ENCODE measurements around the gene P2RX3. TPM values are rescaled to one million over a fixed set of nuclear protein-coding genes. Genes with fewer than 3 reads are reported as not detected.
A peak's percentile ranks its signal among the peaks of the same experiment; 100 is the strongest.
"Not testable (repeated sequence)": the region's sequence is repeated elsewhere in the genome, so short reads cannot be mapped to it uniquely, and the experiment has no call there.

The P2RX3 gene
- total RNA-seq, 2 experiments from 2014 or later: not detected

GRCh38 chr11:57402188-57403002, 64.2 kb downstream of the P2RX3 start:
- Mint-ChIP-seq H3K4me1 (ENCODE audit: low read depth) (peaks cover 17% of the 10 kb centered on the region), H3K36me3 (ENCODE audit: low read depth) (peaks cover 25% of the 10 kb centered on the region), H3K4me3 (no peak overlapping the region), H3K27ac (no peak overlapping the region), H3K9me3 (ENCODE audit: insufficient read depth) (no peaks in the 10 kb centered on the region), H3K27me3 (ENCODE audit: low read depth) (no peaks in the 10 kb centered on the region)
- no peak for ATAC-seq
- ChIA-PET POLR2A (interaction anchor here (1.0 kb wide), 1 partner anchor 15 kb away, joined by 3 read pairs; no protein-coding TSS in a partner anchor), CTCF (no interaction called here)
- DNase-seq: no peak

GRCh38 chr11:57403003-57403801, 65.0 kb downstream of the P2RX3 start:
- ChIA-PET CTCF (interaction anchor here (1.0 kb wide), 1 partner anchor 54 kb away, joined by 3 read pairs; no protein-coding TSS in a partner anchor), POLR2A (interaction anchor here (1.0 kb wide), 1 partner anchor 15 kb away, joined by 3 read pairs; no protein-coding TSS in a partner anchor)
- not testable (repeated sequence) for H3K9me3 Mint-ChIP-seq (ENCODE audit: insufficient read depth); ATAC-seq; H3K4me3 Mint-ChIP-seq; H3K27ac Mint-ChIP-seq; H3K27me3 Mint-ChIP-seq (ENCODE audit: low read depth); DNase-seq
- Mint-ChIP-seq H3K4me1 (ENCODE audit: low read depth) (peaks cover 25% of the 10 kb centered on the region), H3K36me3 (ENCODE audit: low read depth) (peaks cover 33% of the 10 kb centered on the region)

- POLR2A ChIA-PET: no interaction called here
- no peak for DNase-seq
- CTCF ChIA-PET: interaction anchor here (1.0 kb wide), 1 partner anchor 54 kb away, joined by 3 read pairs; no protein-coding TSS in a partner anchor
- no peak overlapping the region for H3K27ac Mint-ChIP-seq
- no peaks in the 10 kb centered on the region for H3K9me3 Mint-ChIP-seq (ENCODE audit: insufficient read depth)
- H3K36me3 Mint-ChIP-seq (ENCODE audit: low read depth): peaks cover 37% of the 10 kb centered on the region
- H3K4me1 Mint-ChIP-seq (ENCODE audit: low read depth): peaks cover 26% of the 10 kb centered on the region
- H3K4me3 Mint-ChIP-seq: no peak overlapping the region
- no peaks in the 10 kb centered on the region for H3K27me3 Mint-ChIP-seq (ENCODE audit: low read depth)
- ATAC-seq: no peak
Observed at GRCh38 chr11:57403802-57404147, 65.6 kb downstream of the P2RX3 start.

- ATAC-seq (no peak), DNase-seq (no peak)
- peak overlapping the region; percentile 31 for H3K27ac Mint-ChIP-seq
- H3K4me3 Mint-ChIP-seq: no peak overlapping the region
- H3K36me3 Mint-ChIP-seq (ENCODE audit: low read depth): peaks cover 51% of the 10 kb centered on the region
- H3K27me3 Mint-ChIP-seq (ENCODE audit: low read depth): no peaks in the 10 kb centered on the region
- H3K4me1 Mint-ChIP-seq (ENCODE audit: low read depth): peaks cover 29% of the 10 kb centered on the region
- no peaks in the 10 kb centered on the region for H3K9me3 Mint-ChIP-seq (ENCODE audit: insufficient read depth)
- POLR2A ChIA-PET: interaction anchor here (1.1 kb wide), 1 partner anchor 13 kb away, joined by 5 read pairs; no protein-coding TSS in a partner anchor
- CTCF ChIA-PET: interaction anchor here (1.2 kb wide), 1 partner anchor 52 kb away, joined by 4 read pairs; no protein-coding TSS in a partner anchor
Observed at GRCh38 chr11:57405271-57405860, 67.2 kb downstream of the P2RX3 start.

GRCh38 chr11:57406337-57406904, 68.3 kb downstream of the P2RX3 start:
- Mint-ChIP-seq H3K36me3 (ENCODE audit: low read depth) (peaks cover 57% of the 10 kb centered on the region), H3K9me3 (ENCODE audit: insufficient read depth) (no peaks in the 10 kb centered on the region), H3K27me3 (ENCODE audit: low read depth) (no peaks in the 10 kb centered on the region), H3K4me3 (no peak overlapping the region), H3K27ac (peak overlapping the region; percentile 79), H3K4me1 (ENCODE audit: low read depth) (peaks cover 29% of the 10 kb centered on the region)
- ChIA-PET CTCF (interaction anchor here (1.1 to 1.4 kb wide), 3 partner anchors 20 to 87 kb away, joined by 3 to 4 read pairs (median 4); partner anchors contain the start of gene SLC43A3), POLR2A (interaction anchor here (1.0 to 1.3 kb wide), 3 partner anchors 12 to 24 kb away, joined by 3 to 5 read pairs (median 4); no protein-coding TSS in a partner anchor)
- DNase-seq (peak; percentile 34), ATAC-seq (peak; percentile 41)

- H3K4me1 Mint-ChIP-seq (ENCODE audit: low read depth): peaks cover 29% of the 10 kb centered on the region
- CTCF ChIA-PET: interaction anchor here (1.1 to 1.7 kb wide), 4 partner anchors 19 to 86 kb away, joined by 3 to 5 read pairs (median 4); partner anchors contain the start of gene SLC43A3
- no peaks in the 10 kb centered on the region for H3K27me3 Mint-ChIP-seq (ENCODE audit: low read depth)
- no peak for ATAC-seq
- no peaks in the 10 kb centered on the region for H3K9me3 Mint-ChIP-seq (ENCODE audit: insufficient read depth)
- H3K27ac Mint-ChIP-seq: peak overlapping the region; percentile 79
- H3K4me3 Mint-ChIP-seq: no peak overlapping the region
- no peak for DNase-seq
- POLR2A ChIA-PET: interaction anchor here (1.0 to 1.3 kb wide), 2 partner anchors 11 to 23 kb away, joined by 3 to 4 read pairs; no protein-coding TSS in a partner anchor
- peaks cover 62% of the 10 kb centered on the region for H3K36me3 Mint-ChIP-seq (ENCODE audit: low read depth)
Observed at GRCh38 chr11:57407010-57407920, 69.1 kb downstream of the P2RX3 start.

- Mint-ChIP-seq H3K27me3 (ENCODE audit: low read depth) (no peaks in the 10 kb centered on the region), H3K4me1 (ENCODE audit: low read depth) (peaks cover 29% of the 10 kb centered on the region), H3K27ac (no peak overlapping the region), H3K4me3 (no peak overlapping the region), H3K9me3 (ENCODE audit: insufficient read depth) (no peaks in the 10 kb centered on the region), H3K36me3 (ENCODE audit: low read depth) (peaks cover 66% of the 10 kb centered on the region)
- no peak for ATAC-seq
- no peak for DNase-seq
- POLR2A ChIA-PET: interaction anchor here (0.6 kb wide), 1 partner anchor 15 kb away, joined by 3 read pairs; no protein-coding TSS in a partner anchor
- CTCF ChIA-PET: interaction anchor here (1.1 to 1.7 kb wide), 2 partner anchors 49 to 76 kb away, joined by 3 to 5 read pairs; no protein-coding TSS in a partner anchor
Observed at GRCh38 chr11:57407941-57408475, 69.9 kb downstream of the P2RX3 start.

GRCh38 chr11:57408771-57409170, 70.6 kb downstream of the P2RX3 start:
- no peak overlapping the region for H3K4me3 Mint-ChIP-seq
- DNase-seq (no peak), ATAC-seq (no peak)
- no peaks in the 10 kb centered on the region for H3K9me3 Mint-ChIP-seq (ENCODE audit: insufficient read depth)
- ChIA-PET CTCF (interaction anchor here (1.1 to 1.7 kb wide), 2 partner anchors 49 to 75 kb away, joined by 3 to 5 read pairs; no protein-coding TSS in a partner anchor), POLR2A (no interaction called here)
- no peak overlapping the region for H3K27ac Mint-ChIP-seq
- H3K4me1 Mint-ChIP-seq (ENCODE audit: low read depth): peaks cover 29% of the 10 kb centered on the region
- H3K36me3 Mint-ChIP-seq (ENCODE audit: low read depth): peaks cover 73% of the 10 kb centered on the region
- H3K27me3 Mint-ChIP-seq (ENCODE audit: low read depth): no peaks in the 10 kb centered on the region

GRCh38 chr11:57409321-57410100, 71.4 kb downstream of the P2RX3 start:
- peaks cover 29% of the 10 kb centered on the region for H3K4me1 Mint-ChIP-seq (ENCODE audit: low read depth)
- ChIA-PET POLR2A (no interaction called here), CTCF (interaction anchor here (1.0 to 1.1 kb wide), 2 partner anchors 48 to 74 kb away, joined by 3 read pairs; no protein-coding TSS in a partner anchor)
- ATAC-seq: peak; percentile 16
- H3K36me3 Mint-ChIP-seq (ENCODE audit: low read depth): peaks cover 79% of the 10 kb centered on the region
- H3K9me3 Mint-ChIP-seq (ENCODE audit: insufficient read depth): no peaks in the 10 kb centered on the region
- no peaks in the 10 kb centered on the region for H3K27me3 Mint-ChIP-seq (ENCODE audit: low read depth)
- no peak for DNase-seq
- H3K4me3 Mint-ChIP-seq: no peak overlapping the region
- H3K27ac Mint-ChIP-seq: peak overlapping the region; percentile 43
